ENCODE data around the gene PPP4R1.

PPP4R1 gene

DNA sequence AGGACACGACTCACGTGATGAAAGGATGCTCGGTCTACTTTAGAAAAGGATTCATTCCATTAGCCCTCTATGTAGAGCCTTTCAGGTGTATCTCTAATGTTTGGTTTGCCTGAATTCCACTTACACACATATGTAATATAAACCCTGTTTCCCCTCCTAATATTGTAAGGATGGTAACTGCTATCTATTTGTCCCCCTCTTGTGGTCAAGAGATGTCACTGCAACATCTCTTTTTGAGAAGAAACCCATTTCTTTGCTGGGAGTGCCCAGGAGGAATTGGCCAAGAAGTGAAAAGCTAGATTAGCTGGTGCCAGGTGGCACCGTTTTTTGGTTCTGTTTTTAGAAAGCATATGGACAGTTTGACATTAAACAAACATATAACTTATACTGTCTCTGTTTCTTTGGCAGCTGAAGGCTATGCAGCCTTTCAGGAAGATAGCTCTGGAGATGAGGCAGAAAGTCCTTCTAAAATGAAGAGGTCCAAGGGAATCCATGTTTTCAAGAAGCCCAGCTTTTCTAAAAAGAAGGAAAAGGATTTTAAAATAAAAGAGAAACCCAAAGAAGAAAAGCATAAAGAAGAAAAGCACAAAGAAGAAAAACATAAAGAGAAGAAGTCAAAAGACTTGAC is 97.8 kb downstream of the PPP4R1 start:
- Histone ChIP-seq H3K36me3 (ENCODE audit: insufficient read depth) (no peaks in the 10 kb centered on the region), H3K27ac (no peak overlapping the region), H3K9ac (no peak overlapping the region), H3K27me3 (ENCODE audit: insufficient read depth, low read depth) (no peaks in the 10 kb centered on the region), H3K79me2 (ENCODE audit: insufficient read depth, low read depth) (no peaks in the 10 kb centered on the region; the same call in 1 of the 2 replicates), H3K4me3 (IDR thresholded peaks at IDR 0.05; ENCODE audit: insufficient read depth, low read depth, low read length) (no peak overlapping the region), H4K20me1 (ENCODE audit: insufficient read depth) (no peaks in the 10 kb centered on the region), H2AFZ (ENCODE audit: low read depth) (no peak overlapping the region), H3K4me2 (no peak overlapping the region), H3K4me1 (ENCODE audit: low read depth, poor library complexity, severe bottlenecking) (peaks cover 30% of the 10 kb centered on the region)
- TF ChIP-seq CTCF (conservative IDR thresholded peaks at IDR 0.05; ENCODE audit: low read depth, low read length), result peak; percentile 94

GRCh38 chr18:9513971-9514512 is 100.3 kb downstream of the PPP4R1 start:
- H3K79me2 ChIP-seq (ENCODE audit: insufficient read depth, low read depth), result peaks cover 4% of the 10 kb centered on the region
- no peak overlapping the region for H2AFZ ChIP-seq (ENCODE audit: low read depth)
- no peak for TF ChIP-seq CTCF (conservative IDR thresholded peaks at IDR 0.05; ENCODE audit: low read depth, low read length)
- H3K4me1 ChIP-seq (ENCODE audit: low read depth, poor library complexity, severe bottlenecking), result peaks cover 8% of the 10 kb centered on the region
- no peak overlapping the region for H3K9ac ChIP-seq
- no peak overlapping the region for H3K27ac ChIP-seq
- H3K27me3 ChIP-seq (ENCODE audit: insufficient read depth, low read depth), result no peaks in the 10 kb centered on the region
- no peaks in the 10 kb centered on the region for H3K36me3 ChIP-seq (ENCODE audit: insufficient read depth)
- no peak overlapping the region for H3K4me2 ChIP-seq
- H4K20me1 ChIP-seq (ENCODE audit: insufficient read depth), result no peaks in the 10 kb centered on the region
- no peak overlapping the region for H3K4me3 ChIP-seq (IDR thresholded peaks at IDR 0.05; ENCODE audit: insufficient read depth, low read depth, low read length)

- TF ChIP-seq CTCF (conservative IDR thresholded peaks at IDR 0.05; ENCODE audit: low read depth, low read length), result no peak
- Histone ChIP-seq H3K79me2 (ENCODE audit: insufficient read depth, low read depth) (peaks cover 29% of the 10 kb centered on the region), H3K9ac (no peak overlapping the region), H3K27ac (no peak overlapping the region), H3K4me3 (IDR thresholded peaks at IDR 0.05; ENCODE audit: insufficient read depth, low read depth, low read length) (no peak overlapping the region), H3K36me3 (ENCODE audit: insufficient read depth) (no peaks in the 10 kb centered on the region), H3K27me3 (ENCODE audit: insufficient read depth, low read depth) (no peaks in the 10 kb centered on the region), H3K4me2 (no peak overlapping the region), H4K20me1 (ENCODE audit: insufficient read depth) (no peaks in the 10 kb centered on the region), H2AFZ (ENCODE audit: low read depth) (no peak overlapping the region), H3K4me1 (ENCODE audit: low read depth, poor library complexity, severe bottlenecking) (peaks cover 40% of the 10 kb centered on the region)
Observed at GRCh38 chr18:9508446-9509025, 105.8 kb downstream of the PPP4R1 start.

DNA sequence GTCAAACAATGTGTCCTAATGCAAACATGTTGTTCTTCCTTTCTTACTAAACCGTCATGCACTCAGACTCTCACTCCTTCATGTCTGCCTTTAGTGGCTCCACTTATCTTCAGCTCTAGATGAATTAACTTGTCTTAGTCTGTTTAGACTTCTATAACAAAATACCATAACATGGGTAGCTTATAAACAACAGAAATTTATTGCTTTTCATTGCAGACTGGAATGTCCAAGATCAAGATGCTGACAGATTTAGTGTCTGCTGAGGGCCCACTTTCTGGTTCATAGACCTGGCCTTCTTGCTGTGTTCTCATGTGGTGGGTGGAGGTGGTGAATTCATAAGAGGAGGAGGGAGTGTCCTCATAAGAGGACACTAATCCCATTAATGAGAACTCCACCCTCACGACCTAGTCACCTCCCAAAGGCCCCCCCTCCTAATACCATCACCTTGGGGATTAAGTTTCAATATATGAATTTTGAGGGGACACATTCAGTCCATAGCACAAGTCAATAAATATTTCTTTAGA is 106.7 kb downstream of the PPP4R1 start:
- Histone ChIP-seq H3K36me3 (ENCODE audit: insufficient read depth) (no peaks in the 10 kb centered on the region), H3K27me3 (ENCODE audit: insufficient read depth, low read depth) (no peaks in the 10 kb centered on the region), H4K20me1 (ENCODE audit: insufficient read depth) (no peaks in the 10 kb centered on the region), H3K4me2 (no peak overlapping the region; the same call in 1 of the 2 replicates), H3K4me1 (ENCODE audit: low read depth, poor library complexity, severe bottlenecking) (peaks cover 40% of the 10 kb centered on the region), H3K27ac (no peak overlapping the region), H3K79me2 (ENCODE audit: insufficient read depth, low read depth) (peaks cover 29% of the 10 kb centered on the region), H3K9ac (no peak overlapping the region), H2AFZ (ENCODE audit: low read depth) (no peak overlapping the region), H3K4me3 (IDR thresholded peaks at IDR 0.05; ENCODE audit: insufficient read depth, low read depth, low read length) (no peak overlapping the region)
- TF ChIP-seq CTCF (conservative IDR thresholded peaks at IDR 0.05; ENCODE audit: low read depth, low read length), result no peak

All from KMS-11 (cell line).